Stimulated activated CD8-positive, alpha-beta memory T cell treated with anti-CD3 and anti-CD28 coated beads, Interleukin-15, amount 100 ng/mL, for 24 hours (primary cell): ENCODE measurements around the gene PSMB10.

Experiments
- DNase-seq: peaks from one replicate; pipeline ENCODE4 v3.0.0-alpha.2; 2020; ENCODE audit warnings: low read depth

Gene PSMB10

GRCh38 chr16:67963662-67964321 is 27.1 kb upstream of the PSMB10 start:
- DNase-seq: no peak

DNA sequence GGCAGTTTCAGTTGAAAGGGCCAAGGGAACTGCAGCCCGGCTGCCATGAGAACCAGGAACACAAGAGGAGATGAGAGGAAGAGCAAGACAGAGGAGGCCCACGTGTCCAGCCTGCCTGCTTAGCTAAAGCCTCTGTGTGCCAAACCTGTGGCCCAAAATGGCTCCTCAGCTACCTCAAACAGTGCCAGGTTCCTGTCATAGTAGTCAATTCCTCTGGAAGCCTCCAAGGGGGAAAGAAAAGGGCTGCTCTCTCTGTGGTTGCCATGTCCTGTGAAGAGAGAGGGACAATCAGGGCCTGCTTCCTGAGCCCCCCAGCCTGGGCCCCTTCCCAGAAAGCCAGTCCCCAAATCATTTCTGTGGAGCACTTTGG is 26.6 kb upstream of the PSMB10 start:
- no peak for DNase-seq

- DNase-seq: no peak
These were observed 25.5 kb upstream of the PSMB10 start for GRCh38 chr16:67962135-67962534.

GRCh38 chr16:67961551-67961957 is 24.9 kb upstream of the PSMB10 start:
- DNase-seq: no peak

- no peak for DNase-seq
These were observed 23.1 kb upstream of the PSMB10 start for GRCh38 chr16:67959536-67960329.

GRCh38 chr16:67957622-67958021 is 21.0 kb upstream of the PSMB10 start:
- DNase-seq: no peak

- DNase-seq: no peak
These were observed 18.0 kb upstream of the PSMB10 start for GRCh38 chr16:67954421-67955196.

DNA sequence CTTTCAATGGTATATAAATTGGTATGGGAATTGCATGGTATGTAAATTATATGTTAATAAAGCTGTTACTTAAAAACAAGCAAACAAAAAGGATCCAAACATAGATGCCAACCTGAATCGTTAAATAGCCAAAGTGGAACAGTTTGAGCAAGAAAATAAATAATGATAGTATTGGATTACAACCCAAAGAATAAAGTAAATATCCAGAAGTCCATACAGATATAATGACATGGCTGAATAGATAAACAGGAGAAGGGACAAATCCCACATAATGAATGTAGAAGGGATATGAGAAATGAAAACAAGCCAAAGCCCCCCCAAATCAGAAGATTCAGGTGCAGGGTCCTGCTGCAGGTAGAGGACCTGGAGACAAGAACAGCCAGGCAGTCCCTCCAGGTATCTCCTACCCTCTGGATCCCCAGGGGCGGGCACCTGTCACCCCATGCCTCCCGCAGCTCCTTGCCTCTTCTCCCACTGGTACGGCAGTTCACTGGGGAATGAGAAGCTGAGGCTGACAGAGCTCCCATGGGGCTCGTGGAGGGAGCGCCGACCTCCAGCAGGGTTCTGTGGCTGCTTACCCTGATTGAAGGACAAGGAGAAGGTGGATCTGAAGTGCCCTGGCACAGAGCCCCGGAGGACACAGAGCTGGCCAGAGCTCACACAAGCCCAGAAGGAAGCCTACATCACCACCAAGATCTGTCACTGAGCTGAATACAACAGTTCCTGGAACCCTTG is 17.2 kb upstream of the PSMB10 start:
- DNase-seq: no peak

- DNase-seq: no peak
These were observed 14.8 kb upstream of the PSMB10 start for GRCh38 chr16:67951485-67951884.

DNA sequence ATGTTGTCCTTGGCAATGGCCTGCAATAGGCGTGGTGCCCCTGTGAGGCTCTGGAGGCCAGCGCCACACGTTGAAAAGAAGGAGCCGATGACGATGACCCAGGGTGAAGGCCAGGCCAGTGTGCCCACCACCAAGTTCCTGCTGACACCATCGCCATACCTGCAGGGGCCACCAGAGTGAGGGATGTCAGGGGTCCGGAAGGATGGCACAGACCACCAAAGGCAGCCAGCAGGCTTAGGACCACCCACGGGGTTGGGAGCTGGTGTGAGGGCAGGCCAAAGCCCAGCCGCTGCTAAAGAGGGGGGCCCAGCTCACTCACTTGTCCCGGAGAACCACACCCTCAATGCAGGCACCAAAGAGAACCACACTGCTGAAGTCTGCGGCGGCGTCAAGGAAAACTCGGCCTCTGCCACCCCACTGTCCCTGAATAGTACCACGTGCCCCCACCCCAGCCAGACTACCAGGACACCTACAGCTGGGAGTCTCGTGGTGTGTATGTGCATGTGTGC is 13.7 kb upstream of the PSMB10 start:
- DNase-seq: no peak

DNA sequence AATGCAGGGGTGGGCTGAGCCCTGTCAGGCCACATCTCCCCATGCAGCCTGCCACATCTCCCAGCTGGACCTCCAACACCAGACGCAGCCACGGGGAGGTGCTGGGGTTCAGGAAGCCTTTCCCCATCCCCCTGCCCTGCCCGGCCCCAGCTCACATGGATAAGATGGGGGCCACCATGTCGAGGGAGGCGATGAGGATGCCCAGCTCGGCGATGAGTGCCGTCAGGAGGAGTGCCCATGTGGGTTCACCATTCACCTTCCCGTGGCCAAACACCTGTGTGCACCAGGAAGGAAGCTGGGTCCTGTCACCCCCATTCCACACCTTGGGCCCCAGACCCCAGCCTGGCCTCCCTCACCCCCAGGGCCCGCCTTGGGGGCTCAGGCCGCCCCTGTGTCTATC is 13.0 kb upstream of the PSMB10 start:
- DNase-seq: no peak

GRCh38 chr16:67948015-67948414 is 11.4 kb upstream of the PSMB10 start:
- DNase-seq: no peak

DNA sequence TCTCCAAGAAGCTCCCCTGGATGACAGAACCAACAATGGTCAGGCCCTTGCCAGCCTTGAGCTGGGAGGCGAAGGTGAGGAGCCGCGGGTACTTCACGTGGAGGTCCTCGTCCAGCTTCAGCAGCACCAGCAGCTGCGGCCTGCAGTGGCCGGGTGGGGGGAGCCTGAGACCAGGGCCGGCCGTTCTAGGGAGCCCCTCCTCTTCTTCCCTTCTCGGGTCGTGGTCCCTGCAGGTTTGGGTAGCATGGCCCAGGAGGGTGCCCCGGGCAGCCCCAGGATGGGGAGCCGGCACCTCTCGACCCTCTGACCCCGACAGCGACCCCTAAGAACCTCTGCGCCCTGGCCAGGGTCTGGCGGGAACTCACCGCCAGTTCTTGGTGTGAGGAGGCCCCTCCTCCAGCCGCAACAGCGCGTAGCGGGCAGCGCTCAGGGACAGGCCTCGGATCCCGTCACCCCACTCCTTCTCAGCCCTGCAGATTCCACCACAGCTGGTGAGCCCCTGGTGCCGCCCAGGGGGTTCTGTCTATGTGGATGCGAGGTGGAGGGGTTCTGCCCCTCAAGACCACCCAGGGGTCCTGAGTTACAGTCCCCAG is 10.4 kb upstream of the PSMB10 start:
- DNase-seq: no peak

DNA sequence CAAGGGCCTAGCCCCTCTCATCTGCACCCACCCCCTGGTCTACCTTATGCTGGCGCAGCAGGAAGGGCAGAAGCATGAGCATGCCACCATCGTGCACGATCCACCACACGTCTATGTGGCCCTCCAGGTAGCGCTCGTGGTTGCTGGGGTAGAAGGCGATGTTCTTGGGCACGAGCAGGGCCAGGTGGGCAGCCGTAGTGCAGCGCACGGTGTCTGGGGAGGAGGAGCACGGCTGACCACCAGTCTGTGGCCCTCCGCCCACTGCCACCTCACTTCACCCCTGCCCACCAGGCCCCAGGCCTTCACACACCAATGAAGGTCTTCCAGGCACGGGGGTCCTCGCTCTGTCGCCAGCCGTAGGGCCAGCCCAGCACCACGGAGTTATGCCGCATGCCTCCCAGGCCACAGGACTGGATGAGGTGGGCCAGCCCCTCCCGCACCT is 9.5 kb upstream of the PSMB10 start:
- DNase-seq: no peak

DNA sequence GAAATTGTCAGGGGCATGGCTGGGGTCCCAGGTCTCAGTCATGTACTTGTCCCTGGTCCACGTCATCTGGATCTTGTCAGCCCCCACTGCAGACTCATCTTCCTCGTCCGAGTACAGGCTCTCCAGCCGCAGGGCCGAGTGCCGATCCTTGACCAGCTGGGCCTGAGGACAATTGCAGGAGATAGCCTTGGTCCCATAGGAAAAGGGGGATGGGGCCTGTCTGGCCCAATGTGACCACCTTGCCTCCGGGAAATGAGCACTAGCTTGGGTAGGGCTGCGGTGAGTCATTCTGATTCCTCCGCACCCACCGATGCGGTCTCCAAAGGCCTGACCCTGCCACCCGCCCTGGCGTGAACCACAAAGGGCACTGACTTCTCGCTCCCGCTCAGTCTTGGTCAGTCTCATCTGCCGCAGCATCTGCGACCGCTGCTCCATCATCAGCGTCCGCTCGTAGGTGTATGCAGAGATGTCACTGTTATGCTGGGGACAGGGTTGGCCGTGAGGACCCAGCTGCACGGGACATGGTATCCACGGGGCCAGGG is 8.8 kb upstream of the PSMB10 start:
- no peak for DNase-seq

DNA sequence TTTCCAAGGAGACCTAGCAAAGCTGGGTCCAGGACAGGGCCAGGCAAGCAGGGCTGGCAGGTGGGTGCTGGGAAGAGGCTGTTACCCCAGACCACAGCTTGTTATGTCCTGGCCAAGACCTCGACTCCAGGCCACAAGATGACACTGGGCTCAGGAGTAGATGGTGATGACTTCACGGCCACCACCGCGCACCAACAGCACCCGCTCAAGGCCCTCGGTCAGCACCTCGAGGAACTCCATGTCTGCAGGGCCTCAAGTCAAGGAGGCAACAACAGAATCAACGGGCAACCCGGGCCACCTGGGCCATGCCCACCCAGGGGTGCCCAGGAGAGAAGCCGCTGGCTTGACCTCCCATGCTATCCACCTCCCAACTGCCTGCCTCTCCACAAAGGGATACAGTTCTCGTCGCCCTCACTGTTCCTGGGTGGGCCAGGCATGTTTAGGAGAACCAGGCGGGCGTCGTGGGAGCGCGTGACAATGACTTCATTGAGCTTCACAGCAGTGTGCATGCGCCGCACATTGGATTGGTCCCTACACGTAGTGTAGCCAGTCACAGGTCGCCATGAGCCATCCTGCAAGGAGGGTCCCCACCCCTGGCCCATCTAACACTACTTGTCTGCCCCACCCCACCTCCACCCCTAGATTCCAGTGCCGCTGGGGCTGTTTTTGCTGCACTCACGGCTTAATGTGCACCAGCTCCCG is 8.2 kb upstream of the PSMB10 start:
- DNase-seq: no peak

DNA sequence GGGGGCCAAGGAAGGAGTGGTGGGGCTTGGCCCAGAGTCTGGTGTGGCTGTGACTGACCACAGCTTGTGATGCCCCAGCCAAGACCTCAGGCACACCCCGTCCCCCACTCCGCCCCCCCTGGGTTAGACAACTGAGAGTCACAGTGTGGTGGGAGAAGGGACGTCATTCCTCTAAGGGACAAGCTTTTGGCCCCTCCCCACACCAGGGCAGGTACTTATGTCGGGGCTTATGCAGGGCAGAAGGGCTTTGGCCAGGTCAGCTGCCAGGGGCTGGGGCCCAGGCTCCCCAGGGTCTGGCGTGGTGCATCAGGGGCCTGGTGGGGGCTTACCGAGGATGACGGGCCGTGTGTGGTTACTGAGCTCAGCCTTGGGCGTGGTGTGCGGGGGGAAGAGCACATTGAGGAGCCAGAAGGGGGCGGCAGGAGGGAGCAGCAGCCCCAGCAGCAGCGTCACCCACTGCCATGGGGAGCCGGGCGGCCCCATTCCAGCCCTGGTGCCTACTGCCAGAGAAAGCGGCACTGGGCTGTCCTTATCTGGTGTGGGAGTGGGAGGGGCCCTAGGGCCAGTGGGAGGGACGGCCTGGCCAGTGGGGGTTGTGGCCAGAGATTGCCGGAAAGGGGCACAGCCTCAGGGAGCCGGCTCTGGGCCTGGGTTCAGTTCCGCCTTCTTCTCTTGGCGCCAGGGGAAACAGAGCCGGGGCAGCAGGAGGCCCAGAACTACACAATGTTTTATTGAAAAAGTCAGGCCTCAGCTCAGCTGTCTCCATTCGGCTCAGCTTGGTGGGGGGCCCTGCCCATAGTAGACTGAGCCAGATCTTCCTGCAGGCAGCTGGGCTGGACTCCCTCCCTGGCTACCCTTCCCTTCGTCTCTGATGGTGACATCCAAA is 7.2 kb upstream of the PSMB10 start, which contains the start of gene LCAT:
TSS of gene LCAT (minus strand) at position 502 of the 886 bp plus-strand sequence. CDS start at position 483, 19 bp downstream.
- DNase-seq: no peak

- no peak for DNase-seq
These were observed 6.6 kb upstream of the PSMB10 start for GRCh38 chr16:67943256-67943618.

- DNase-seq: no peak
These were observed 6.0 kb upstream of the PSMB10 start for GRCh38 chr16:67942510-67943255.
